Measurements from ENCODE around the gene LAMTOR3.

- TF ChIP-seq, protein P1, sequence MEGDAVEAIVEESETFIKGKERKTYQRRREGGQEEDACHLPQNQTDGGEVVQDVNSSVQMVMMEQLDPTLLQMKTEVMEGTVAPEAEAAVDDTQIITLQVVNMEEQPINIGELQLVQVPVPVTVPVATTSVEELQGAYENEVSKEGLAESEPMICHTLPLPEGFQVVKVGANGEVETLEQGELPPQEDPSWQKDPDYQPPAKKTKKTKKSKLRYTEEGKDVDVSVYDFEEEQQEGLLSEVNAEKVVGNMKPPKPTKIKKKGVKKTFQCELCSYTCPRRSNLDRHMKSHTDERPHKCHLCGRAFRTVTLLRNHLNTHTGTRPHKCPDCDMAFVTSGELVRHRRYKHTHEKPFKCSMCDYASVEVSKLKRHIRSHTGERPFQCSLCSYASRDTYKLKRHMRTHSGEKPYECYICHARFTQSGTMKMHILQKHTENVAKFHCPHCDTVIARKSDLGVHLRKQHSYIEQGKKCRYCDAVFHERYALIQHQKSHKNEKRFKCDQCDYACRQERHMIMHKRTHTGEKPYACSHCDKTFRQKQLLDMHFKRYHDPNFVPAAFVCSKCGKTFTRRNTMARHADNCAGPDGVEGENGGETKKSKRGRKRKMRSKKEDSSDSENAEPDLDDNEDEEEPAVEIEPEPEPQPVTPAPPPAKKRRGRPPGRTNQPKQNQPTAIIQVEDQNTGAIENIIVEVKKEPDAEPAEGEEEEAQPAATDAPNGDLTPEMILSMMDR (IDR thresholded peaks at IDR 0.05; ENCODE audit: low read length): no peak
- TF ChIP-seq EZH2phosphoT487 (IDR thresholded peaks at IDR 0.05; ENCODE audit: low read length): no peak
Measured at GRCh38 chr4:99846891-99847290, 47.3 kb downstream of the LAMTOR3 start.
